Neural progenitor cell (in vitro differentiated cells): Measurements from ENCODE around the gene BMPR1B. TPM values are rescaled to one million over a fixed set of nuclear protein-coding genes. Genes with fewer than 3 reads are reported as not detected.
A peak's percentile ranks its signal among the peaks of the same experiment; 100 is the strongest.

ENCODE experiments used
- DNase-seq: peaks from one replicate; pipeline ENCODE4 v3.0.0-alpha.2; 2016; ENCODE audit warnings: low spot score
- H2AFZ ChIP-seq: fragments of 200-600 bp; sonication (generic); replicated peaks from 2 replicates; pipeline ENCODE4 v1.6.1; 2016; ENCODE audit warnings: antibody characterized with exemption
- H3F3A ChIP-seq: fragments of 200-600 bp; sonication (generic); 2 replicates; pipeline ENCODE4 v1.6.1; 2016; ENCODE audit warnings: antibody characterized with exemption, low read depth
- H3K27ac ChIP-seq: fragments of 200-600 bp; sonication (generic); 2 replicates; pipeline ENCODE4 v1.5.1; 2016; ENCODE audit warnings: mild to moderate bottlenecking
- H3K27me3 ChIP-seq: fragments of 200-600 bp; sonication (generic); 2 replicates; pipeline ENCODE4 v1.6.1; 2016; ENCODE audit warnings: mild to moderate bottlenecking, moderate library complexity
- H3K36me3 ChIP-seq: fragments of 200-600 bp; sonication (generic); 2 replicates; pipeline ENCODE4 v1.5.1; 2016
- H3K4me1 ChIP-seq: fragments of 200-600 bp; sonication (generic); 2 replicates; pipeline ENCODE4 v1.6.1; 2016; ENCODE audit warnings: mixed run types
- H3K4me2 ChIP-seq: fragments of 200-600 bp; sonication (generic); 2 replicates; pipeline ENCODE4 v1.6.1; 2016
- H3K4me3 ChIP-seq: fragments of 200-600 bp; sonication (generic); 2 replicates; pipeline ENCODE4 v1.5.1; 2016
- H3K79me2 ChIP-seq: fragments of 200-600 bp; sonication (generic); 2 replicates; pipeline ENCODE4 v1.6.1; 2016; ENCODE audit warnings: low read depth
- H3K9ac ChIP-seq: fragments of 200-600 bp; sonication (generic); 2 replicates; pipeline ENCODE4 v1.6.1; 2016
- H3K9me3 ChIP-seq: fragments of 200-600 bp; sonication (generic); 2 replicates; pipeline ENCODE4 v1.5.1; 2016; ENCODE audit warnings: low read depth
- H4K20me1 ChIP-seq: fragments of 200-600 bp; sonication (generic); 2 replicates; pipeline ENCODE4 v1.6.1; 2016; ENCODE audit warnings: low read depth
- H3K27ac Mint-ChIP-seq: 3 replicates; pipeline ENCODE4 v1.8.0; 2021; ENCODE audit warnings: mixed read lengths
- H3K27me3 Mint-ChIP-seq: 2 replicates; pipeline ENCODE4 v1.8.0; 2022; ENCODE audit warnings: low read depth, mild to moderate bottlenecking, inconsistent platforms, moderate library complexity, mixed read lengths; ENCODE audit not compliant: insufficient read depth
- H3K36me3 Mint-ChIP-seq: 3 replicates; pipeline ENCODE4 v1.8.0; 2021; ENCODE audit warnings: mixed read lengths
- H3K4me1 Mint-ChIP-seq: 3 replicates; pipeline ENCODE4 v1.8.0; 2021; ENCODE audit warnings: mixed read lengths
- H3K4me3 Mint-ChIP-seq: 3 replicates; pipeline ENCODE4 v1.8.0; 2021; ENCODE audit warnings: mild to moderate bottlenecking, moderate library complexity, mixed read lengths
- H3K9me3 Mint-ChIP-seq: 3 replicates; pipeline ENCODE4 v1.8.0; 2020; ENCODE audit warnings: mixed read lengths
- EZH2 ChIP-seq: fragments of 200-600 bp; sonication (generic); IDR thresholded peaks from 2 replicates; pipeline ENCODE4 v1.6.1; 2017; ENCODE audit warnings: antibody characterized with exemption, mild to moderate bottlenecking, moderate library complexity
- EZH2phosphoT487 ChIP-seq: fragments of 200-600 bp; sonication (generic); IDR thresholded peaks from 2 replicates; pipeline ENCODE4 v1.6.1; 2017; ENCODE audit warnings: antibody characterized with exemption
- total RNA-seq: library from RNA; depleted of rRNA; stranded (reverse); fragments of >200 nt; gene quantifications from 2 replicates; pipeline ENCODE4 v1.2.3, GENCODE V29; 2015; ENCODE audit warnings: low replicate concordance
- TF ChIP-seq, protein P1 (sequence below): fragments of 200-600 bp; sonication (generic); IDR thresholded peaks from 2 replicates; pipeline ENCODE4 v1.5.1; 2017; ENCODE audit warnings: antibody characterized with exemption, mild to moderate bottlenecking

BMPR1B gene
- total RNA-seq, 1 donor from 2014 or later = 2.7 TPM

DNA sequence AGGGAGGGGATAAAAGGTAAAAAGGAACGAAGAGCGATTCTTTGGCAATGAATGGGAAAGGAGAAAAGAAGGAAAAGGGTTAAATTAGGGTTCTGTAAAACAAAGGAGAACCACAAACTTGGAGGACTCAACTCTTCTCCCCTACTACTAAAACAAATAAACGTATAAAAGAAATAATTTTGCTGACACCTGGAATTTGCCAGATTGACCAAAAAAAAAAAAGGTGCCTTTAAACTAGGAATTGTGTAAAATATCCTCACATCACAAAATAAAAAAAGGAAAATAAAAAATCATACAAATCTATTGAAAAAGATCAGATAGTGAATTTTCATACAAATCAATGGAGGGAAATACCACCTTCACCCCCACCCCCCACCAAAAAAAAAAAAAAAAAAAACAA lies 129.3 kb downstream of the BMPR1B start:
- Histone ChIP-seq H3K4me1 (peaks cover 18% of the 10 kb centered on the region), H3K9me3 (no peaks in the 10 kb centered on the region), H3K79me2 (no peaks in the 10 kb centered on the region), H2AFZ (peak overlapping the region; percentile 73), H3K27me3 (no peaks in the 10 kb centered on the region), H3K9ac (no peak overlapping the region), H3F3A (no peaks in the 10 kb centered on the region), H3K36me3 (no peaks in the 10 kb centered on the region), H3K27ac (no peak overlapping the region), H4K20me1 (no peaks in the 10 kb centered on the region), H3K4me2 (no peak overlapping the region), H3K4me3 (no peak overlapping the region)
- Mint-ChIP-seq H3K4me3 (no peak overlapping the region), H3K9me3 (no peaks in the 10 kb centered on the region), H3K27me3 (peaks cover 2% of the 10 kb centered on the region), H3K27ac (no peak overlapping the region), H3K4me1 (peaks cover 7% of the 10 kb centered on the region), H3K36me3 (peaks cover 2% of the 10 kb centered on the region)
- DNase-seq = no peak
- no peak for TF ChIP-seq EZH2
- TF ChIP-seq, protein P1, sequence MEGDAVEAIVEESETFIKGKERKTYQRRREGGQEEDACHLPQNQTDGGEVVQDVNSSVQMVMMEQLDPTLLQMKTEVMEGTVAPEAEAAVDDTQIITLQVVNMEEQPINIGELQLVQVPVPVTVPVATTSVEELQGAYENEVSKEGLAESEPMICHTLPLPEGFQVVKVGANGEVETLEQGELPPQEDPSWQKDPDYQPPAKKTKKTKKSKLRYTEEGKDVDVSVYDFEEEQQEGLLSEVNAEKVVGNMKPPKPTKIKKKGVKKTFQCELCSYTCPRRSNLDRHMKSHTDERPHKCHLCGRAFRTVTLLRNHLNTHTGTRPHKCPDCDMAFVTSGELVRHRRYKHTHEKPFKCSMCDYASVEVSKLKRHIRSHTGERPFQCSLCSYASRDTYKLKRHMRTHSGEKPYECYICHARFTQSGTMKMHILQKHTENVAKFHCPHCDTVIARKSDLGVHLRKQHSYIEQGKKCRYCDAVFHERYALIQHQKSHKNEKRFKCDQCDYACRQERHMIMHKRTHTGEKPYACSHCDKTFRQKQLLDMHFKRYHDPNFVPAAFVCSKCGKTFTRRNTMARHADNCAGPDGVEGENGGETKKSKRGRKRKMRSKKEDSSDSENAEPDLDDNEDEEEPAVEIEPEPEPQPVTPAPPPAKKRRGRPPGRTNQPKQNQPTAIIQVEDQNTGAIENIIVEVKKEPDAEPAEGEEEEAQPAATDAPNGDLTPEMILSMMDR = no peak
- TF ChIP-seq EZH2phosphoT487 = no peak

DNA sequence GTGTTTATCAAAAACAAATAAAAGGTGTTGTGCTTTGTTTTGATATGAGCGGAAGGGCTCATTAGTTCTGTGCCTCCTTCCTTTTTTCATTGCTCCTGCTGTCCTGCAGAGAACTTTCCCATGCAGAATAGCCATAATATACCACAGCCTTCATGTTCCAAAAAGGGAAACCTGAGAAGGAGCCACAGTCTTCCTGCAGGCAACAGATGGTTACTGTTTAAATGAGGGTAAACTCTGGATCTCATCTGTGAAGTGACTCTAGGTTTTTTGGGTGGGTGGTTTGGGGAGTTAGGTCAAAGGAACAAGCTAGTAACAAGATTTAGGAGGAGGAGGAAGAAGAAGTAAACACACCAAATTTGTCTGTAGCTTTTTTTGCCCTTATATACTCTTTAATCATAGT lies 131.8 kb downstream of the BMPR1B start:
- Mint-ChIP-seq H3K9me3 (no peaks in the 10 kb centered on the region), H3K27me3 (peaks cover 2% of the 10 kb centered on the region)
- H3K4me1 ChIP-seq = peaks cover 18% of the 10 kb centered on the region

DNA sequence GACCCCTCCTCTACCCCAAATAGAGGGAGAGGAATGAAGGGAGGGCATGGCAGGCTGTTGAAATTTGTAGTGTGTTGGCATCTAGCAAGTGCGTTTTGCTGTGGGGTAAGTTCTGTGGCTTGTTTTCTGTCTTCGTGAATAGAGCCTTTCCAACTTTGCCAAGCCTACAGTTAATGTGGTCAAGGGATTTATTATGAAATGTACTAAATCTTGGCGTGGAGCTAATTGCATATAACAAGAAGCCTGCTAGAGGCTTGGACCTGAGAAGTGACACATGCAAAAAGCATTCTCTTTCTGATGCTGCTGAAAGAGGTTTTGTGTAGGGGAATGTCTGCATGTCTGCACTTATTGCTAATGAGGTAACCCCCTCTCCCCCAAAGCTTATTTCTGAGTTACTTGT lies 132.2 kb downstream of the BMPR1B start:
- TF ChIP-seq, protein P1 = no peak
- TF ChIP-seq EZH2 (no peak), EZH2phosphoT487 (no peak)
- Mint-ChIP-seq H3K4me1 (peaks cover 7% of the 10 kb centered on the region), H3K36me3 (peaks cover 2% of the 10 kb centered on the region), H3K4me3 (no peak overlapping the region), H3K27me3 (peaks cover 2% of the 10 kb centered on the region), H3K9me3 (no peaks in the 10 kb centered on the region), H3K27ac (no peak overlapping the region)
- H3F3A ChIP-seq = no peaks in the 10 kb centered on the region
- no peak for DNase-seq
- H3K9ac ChIP-seq = no peak overlapping the region
- no peak overlapping the region for H3K27ac ChIP-seq
- H3K4me3 ChIP-seq = no peak overlapping the region
- no peaks in the 10 kb centered on the region for H4K20me1 ChIP-seq
- no peak overlapping the region for H3K4me2 ChIP-seq
- no peaks in the 10 kb centered on the region for H3K79me2 ChIP-seq
- H3K9me3 ChIP-seq = no peaks in the 10 kb centered on the region
- no peaks in the 10 kb centered on the region for H3K36me3 ChIP-seq
- peak overlapping the region; percentile 57 for H2AFZ ChIP-seq
- H3K4me1 ChIP-seq = peaks cover 18% of the 10 kb centered on the region
- H3K27me3 ChIP-seq = no peaks in the 10 kb centered on the region

More for the DNA sequence above, 131.8 kb downstream of the BMPR1B start:
- Mint-ChIP-seq H3K27ac (no peak overlapping the region), H3K4me3 (no peak overlapping the region), H3K36me3 (peaks cover 2% of the 10 kb centered on the region), H3K4me1 (peaks cover 7% of the 10 kb centered on the region)
- no peaks in the 10 kb centered on the region for H3K9me3 ChIP-seq
- no peak overlapping the region for H3K4me3 ChIP-seq
- no peak overlapping the region for H3K9ac ChIP-seq
- TF ChIP-seq, protein P1 = no peak
- TF ChIP-seq EZH2 (no peak), EZH2phosphoT487 (no peak)
- no peak overlapping the region for H3K27ac ChIP-seq
- H3F3A ChIP-seq = no peaks in the 10 kb centered on the region
- H4K20me1 ChIP-seq = no peaks in the 10 kb centered on the region
- no peak for DNase-seq
- peak overlapping the region; percentile 32 for H3K4me2 ChIP-seq
- H2AFZ ChIP-seq = peak overlapping the region; percentile 57
- no peaks in the 10 kb centered on the region for H3K36me3 ChIP-seq
- no peaks in the 10 kb centered on the region for H3K27me3 ChIP-seq
- no peaks in the 10 kb centered on the region for H3K79me2 ChIP-seq
